Sigmoid colon (tissue), 7 donors: ENCODE measurements around the gene TRIM2. TPM values are rescaled to one million over a fixed set of nuclear protein-coding genes. Genes with fewer than 3 reads are reported as not detected.
A peak's percentile ranks its signal among the peaks of the same experiment; 100 is the strongest.

Experiments
- DNase-seq: peaks from one replicate; pipeline ENCODE4 v3.0.0-alpha.2; 2019
- H3K27ac ChIP-seq, 4 donors: fragments of 200-600 bp; sonication (generic); one replicate each; pipeline ENCODE4 v1.5.1; 2016 to 2019; ENCODE audit warnings: mild to moderate bottlenecking in 1 of 4
- H3K27me3 ChIP-seq, 3 donors: fragments of 200-600 bp; sonication (generic); one replicate each; pipeline ENCODE4 v1.5.1; 2019; ENCODE audit warnings: mild to moderate bottlenecking in 1 of 3
- H3K36me3 ChIP-seq, 4 donors: fragments of 200-600 bp; sonication (generic); one replicate each; pipeline ENCODE4 v1.5.1; 2016 to 2019
- H3K4me1 ChIP-seq, 4 donors: fragments of 200-600 bp; sonication (generic); one replicate each; pipeline ENCODE4 v1.5.1; 2017 to 2019
- H3K4me3 ChIP-seq, 4 donors: fragments of 200-600 bp; sonication (generic); one replicate each; pipeline ENCODE4 v1.5.1; 2017 to 2019; ENCODE audit warnings: mild to moderate bottlenecking in 2 of 4, moderate library complexity in 1 of 4
- H3K9me3 ChIP-seq, 4 donors: fragments of 200-600 bp in 3 of 4; sonication (generic) in 3 of 4; one replicate each; pipeline versions ENCODE4 v1.5.1 to v1.6.1; 2013 to 2019
- EP300 ChIP-seq, 4 donors: sonication (generic); formaldehyde crosslinking; IDR thresholded peaks; one replicate each; pipeline ENCODE4 v1.6.1; 2017; ENCODE audit warnings: antibody characterized with exemption in 4 of 4
- POLR2A ChIP-seq, 2 donors: fragments of 450-650 bp; IDR thresholded peaks; one replicate each; pipeline ENCODE4 v1.6.1; 2016; ENCODE audit warnings: antibody characterized with exemption in 2 of 2, mild to moderate bottlenecking in 2 of 2, moderate library complexity in 2 of 2
- POLR2AphosphoS5 ChIP-seq, 4 donors: sonication (generic); formaldehyde crosslinking; IDR thresholded peaks; one replicate each; pipeline ENCODE4 v1.6.1; 2017; ENCODE audit warnings: antibody characterized with exemption in 4 of 4
- WGBS, 2 donors: extraction: QIAGEN DNeasy Blood & Tissue Kit; methylation state at CpG; one replicate each; pipeline ENCODE4 v1.1.7; 2013; 5-methylcytosine and 5-hydroxymethylcytosine counted together
- intact Hi-C: fragments of 100-400 bp; cut with DNase I; formaldehyde crosslinking; loops from one replicate; pipeline ENCODE4 v1.15.1; 2023
- polyA plus RNA-seq, 3 donors: library from polyadenylated mRNA; stranded (reverse); fragments of 200-250 nt; gene quantifications; one replicate each; pipeline ENCODE4 v1.2.3, GENCODE V29; 2013
- total RNA-seq, 4 donors: library from RNA; depleted of rRNA; stranded (reverse); fragments of >200 nt; gene quantifications; one replicate each; pipeline ENCODE4 v1.1.0, GENCODE V29; 2016
- TF ChIP-seq, protein P1 (sequence below), 4 experiments: fragments of 450-650 bp in 3 of 4; fragments of 200-600 bp in 1 of 4; IDR thresholded peaks; one replicate each; pipeline ENCODE4 v1.5.1; 2016 to 2019; ENCODE audit warnings: antibody characterized with exemption in 4 of 4, mild to moderate bottlenecking in 3 of 4, moderate library complexity in 2 of 4
- donor health status: healthy with polysubstance abuse.
- donor health status: Bipolar disorder and iron deficiency.
- donor health status: healthy.

Gene TRIM2
- total and polyA plus RNA-seq, 7 donors = 19.8 to 51.7 (median 31.6) TPM

DNA sequence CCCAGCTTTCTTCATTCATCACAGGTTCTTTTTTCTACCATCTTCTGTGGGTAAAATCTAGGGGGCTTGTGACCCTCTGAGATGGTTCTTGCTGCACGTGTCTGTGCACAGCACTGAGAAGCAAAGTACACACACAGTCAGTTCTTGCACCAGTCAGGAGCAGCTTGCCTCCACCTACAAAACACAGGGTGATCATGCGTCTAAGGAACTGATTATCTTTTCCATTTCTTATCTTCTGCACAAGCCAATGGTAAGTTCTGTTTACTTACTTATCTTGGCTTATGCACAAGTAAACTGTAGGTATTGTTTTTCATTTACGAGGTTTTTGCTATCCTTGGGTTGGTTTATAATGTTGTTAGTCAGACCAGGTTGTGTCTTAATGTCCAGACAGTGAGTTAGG lies 40.7 kb downstream of the TRIM2 start:
- intact Hi-C loops = no loop called here
- Histone ChIP-seq H3K9me3 (no peaks in the 10 kb centered on the region), H3K4me3 (no peak overlapping the region), H3K27ac (no peak overlapping the region), H3K4me1 (peaks cover 0 to 33% (median 27%) of the 10 kb centered on the region in 4 donors), H3K36me3 (peaks cover 0 to 10% (median 0%) of the 10 kb centered on the region in 4 donors), H3K27me3 (no peaks in the 10 kb centered on the region)
- 19 to 74% methylated on average over 3 of the region's 3 CpGs for WGBS, 2 donors
- no peak for DNase-seq
- TF ChIP-seq POLR2AphosphoS5 (IDR thresholded peaks at IDR 0.05) = no peak
- no peak for TF ChIP-seq POLR2A (IDR thresholded peaks at IDR 0.05)
- TF ChIP-seq EP300 (IDR thresholded peaks at IDR 0.05) = no peak
- TF ChIP-seq, protein P1, sequence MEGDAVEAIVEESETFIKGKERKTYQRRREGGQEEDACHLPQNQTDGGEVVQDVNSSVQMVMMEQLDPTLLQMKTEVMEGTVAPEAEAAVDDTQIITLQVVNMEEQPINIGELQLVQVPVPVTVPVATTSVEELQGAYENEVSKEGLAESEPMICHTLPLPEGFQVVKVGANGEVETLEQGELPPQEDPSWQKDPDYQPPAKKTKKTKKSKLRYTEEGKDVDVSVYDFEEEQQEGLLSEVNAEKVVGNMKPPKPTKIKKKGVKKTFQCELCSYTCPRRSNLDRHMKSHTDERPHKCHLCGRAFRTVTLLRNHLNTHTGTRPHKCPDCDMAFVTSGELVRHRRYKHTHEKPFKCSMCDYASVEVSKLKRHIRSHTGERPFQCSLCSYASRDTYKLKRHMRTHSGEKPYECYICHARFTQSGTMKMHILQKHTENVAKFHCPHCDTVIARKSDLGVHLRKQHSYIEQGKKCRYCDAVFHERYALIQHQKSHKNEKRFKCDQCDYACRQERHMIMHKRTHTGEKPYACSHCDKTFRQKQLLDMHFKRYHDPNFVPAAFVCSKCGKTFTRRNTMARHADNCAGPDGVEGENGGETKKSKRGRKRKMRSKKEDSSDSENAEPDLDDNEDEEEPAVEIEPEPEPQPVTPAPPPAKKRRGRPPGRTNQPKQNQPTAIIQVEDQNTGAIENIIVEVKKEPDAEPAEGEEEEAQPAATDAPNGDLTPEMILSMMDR (IDR thresholded peaks at IDR 0.05) = no peak

DNA sequence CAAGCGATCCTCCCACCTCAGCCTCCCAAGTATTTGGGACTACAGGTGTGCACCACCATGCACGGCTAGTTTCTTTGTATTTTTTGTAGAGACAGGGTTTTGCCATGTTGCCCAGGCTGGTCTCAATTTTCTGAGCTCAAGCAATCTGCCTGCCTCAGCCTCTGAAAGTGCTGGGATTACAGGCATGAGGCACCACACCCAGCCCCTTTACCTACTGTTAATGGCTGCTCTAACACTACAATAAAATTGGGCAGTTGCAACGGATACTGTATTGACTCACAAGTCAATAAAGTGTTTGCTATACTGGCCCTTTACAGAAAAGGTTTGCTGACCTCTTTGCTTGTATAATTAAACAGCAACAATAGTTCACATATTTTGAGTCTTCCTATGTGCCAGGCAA lies 41.5 kb downstream of the TRIM2 start:
- Histone ChIP-seq H3K4me3 (no peak overlapping the region), H3K9me3 (no peaks in the 10 kb centered on the region), H3K4me1 (peaks cover 0 to 33% (median 28%) of the 10 kb centered on the region in 4 donors), H3K27ac (no peak overlapping the region), H3K27me3 (no peaks in the 10 kb centered on the region), H3K36me3 (peaks cover 0 to 2% (median 0%) of the 10 kb centered on the region in 4 donors)
- intact Hi-C loops = no loop called here
- no peak for DNase-seq
- 19 to 72% methylated on average over 3 of the region's 3 CpGs for WGBS, 2 donors
- TF ChIP-seq EP300 (IDR thresholded peaks at IDR 0.05) (no peak), POLR2A (IDR thresholded peaks at IDR 0.05) (no peak), POLR2AphosphoS5 (IDR thresholded peaks at IDR 0.05) (no peak)
- TF ChIP-seq, protein P1 (IDR thresholded peaks at IDR 0.05) = no peak

DNA sequence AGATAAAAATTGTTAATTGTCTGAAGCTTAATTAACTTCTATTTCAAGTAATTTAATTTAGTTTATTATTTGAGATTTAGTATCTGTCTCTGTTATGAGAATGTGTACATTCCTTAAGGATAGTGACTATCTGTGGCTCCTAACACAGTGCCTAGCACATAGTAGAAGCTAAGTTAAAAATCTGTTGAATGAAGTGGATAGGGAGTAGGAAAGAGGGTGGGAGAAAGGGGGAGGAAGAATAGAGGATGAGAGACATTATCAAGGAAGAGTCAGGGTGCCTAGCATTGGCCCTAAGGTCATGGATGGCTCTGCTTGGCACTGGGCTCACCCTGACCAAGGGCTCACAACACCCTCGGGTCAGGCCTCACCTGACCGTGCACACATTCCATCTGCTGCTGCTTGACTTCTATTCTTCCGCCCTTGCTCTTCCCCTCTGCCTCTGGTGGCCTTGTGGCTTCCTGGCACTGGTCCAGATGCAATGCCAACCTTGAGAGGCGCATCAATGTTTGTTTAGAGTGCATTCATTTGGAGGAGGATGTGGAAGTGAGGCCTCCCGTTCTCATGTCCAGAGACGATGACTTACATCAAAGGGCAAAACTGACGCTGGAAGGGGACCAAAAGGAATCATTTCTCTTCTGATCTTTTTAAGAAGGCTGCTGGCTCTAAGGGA lies 42.3 kb downstream of the TRIM2 start:
- Histone ChIP-seq H3K4me3 (no peak overlapping the region), H3K4me1 (peaks cover 0 to 30% (median 27%) of the 10 kb centered on the region in 4 donors), H3K27ac (no peak overlapping the region), H3K36me3 (no peaks in the 10 kb centered on the region), H3K9me3 (no peaks in the 10 kb centered on the region), H3K27me3 (no peaks in the 10 kb centered on the region)
- TF ChIP-seq EP300 (IDR thresholded peaks at IDR 0.05) = no peak
- TF ChIP-seq, protein P1 (IDR thresholded peaks at IDR 0.05) = no peak
- TF ChIP-seq POLR2A (IDR thresholded peaks at IDR 0.05) = no peak
- no peak for TF ChIP-seq POLR2AphosphoS5 (IDR thresholded peaks at IDR 0.05)
- WGBS, 2 donors = 14 to 67% methylated on average over 7 of the region's 7 CpGs
- DNase-seq = no peak
- intact Hi-C loops = no loop called here

DNA sequence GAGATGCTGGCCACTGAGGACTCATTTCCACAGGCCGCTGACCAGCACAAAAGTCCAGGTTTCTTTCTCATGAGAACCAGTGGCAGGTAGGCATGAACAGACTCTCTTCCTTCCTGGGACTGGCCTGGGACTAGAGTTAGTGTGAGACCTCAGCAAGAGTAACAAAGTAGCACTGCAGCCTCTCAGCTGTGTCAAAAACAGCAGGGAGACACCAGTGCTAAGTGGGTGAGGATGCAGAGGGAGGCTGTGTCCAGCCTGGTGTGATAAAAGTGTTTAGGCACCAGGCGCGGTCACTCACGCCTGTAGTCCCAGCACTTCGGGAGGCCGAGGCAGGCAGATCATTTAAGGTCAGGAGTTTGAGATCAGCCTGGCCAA lies 42.9 kb downstream of the TRIM2 start:
- 59 to 81% methylated on average over 6 of the region's 6 CpGs for WGBS, 2 donors
- Histone ChIP-seq H3K4me1 (peaks cover 0 to 25% (median 22%) of the 10 kb centered on the region in 4 donors), H3K27ac (no peak overlapping the region), H3K27me3 (no peaks in the 10 kb centered on the region), H3K4me3 (no peak overlapping the region), H3K9me3 (no peaks in the 10 kb centered on the region), H3K36me3 (no peaks in the 10 kb centered on the region)
- TF ChIP-seq POLR2A (IDR thresholded peaks at IDR 0.05) = no peak
- no peak for TF ChIP-seq POLR2AphosphoS5 (IDR thresholded peaks at IDR 0.05)
- TF ChIP-seq EP300 (IDR thresholded peaks at IDR 0.05) = no peak
- DNase-seq = no peak
- intact Hi-C loops = no loop called here

DNA sequence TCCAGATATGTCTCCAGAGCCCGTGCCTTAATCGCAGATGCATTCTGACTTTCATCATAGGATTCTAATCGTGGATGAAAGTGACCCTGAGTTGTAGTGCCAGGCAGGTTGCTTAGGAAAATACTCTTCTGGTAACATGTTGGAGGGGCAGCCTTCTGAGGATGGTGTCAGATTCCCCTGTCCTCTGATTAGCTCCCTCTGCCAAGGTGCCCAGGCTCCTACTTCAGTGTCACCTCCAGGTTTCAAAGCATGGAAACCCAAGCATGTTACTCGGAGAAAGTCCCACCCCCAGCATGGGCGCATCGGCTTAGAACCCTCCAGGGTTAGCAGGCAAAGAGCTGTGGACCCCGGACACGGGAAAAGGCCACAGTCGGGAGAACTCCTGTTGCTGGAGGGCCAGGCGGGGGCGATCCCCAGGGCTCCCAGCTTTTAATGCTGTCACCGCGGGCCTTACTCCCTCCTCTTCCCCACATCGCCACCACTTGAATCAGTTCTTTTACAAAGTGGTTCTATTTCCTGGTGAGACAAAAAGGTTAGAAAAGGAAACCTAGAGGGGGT lies 44.5 kb downstream of the TRIM2 start:
- H3K4me1 ChIP-seq = peaks cover 0 to 18% (median 10%) of the 10 kb centered on the region in 4 donors
- peak overlapping the region; percentile 66 to 76 (median 73) for H3K27ac ChIP-seq
- intact Hi-C loops = no loop called here
- TF ChIP-seq, protein P1 (IDR thresholded peaks at IDR 0.05) = no peak
- TF ChIP-seq EP300 (IDR thresholded peaks at IDR 0.05) = no peak
- TF ChIP-seq POLR2A (IDR thresholded peaks at IDR 0.05) = no peak
- TF ChIP-seq POLR2AphosphoS5 (IDR thresholded peaks at IDR 0.05) = no peak
- H3K36me3 ChIP-seq = no peaks in the 10 kb centered on the region
- no peak for DNase-seq
- H3K4me3 ChIP-seq = peak overlapping the region; percentile 40 to 58 (median 51)
- H3K9me3 ChIP-seq = no peaks in the 10 kb centered on the region
- 9 to 19% methylated on average over 14 of the region's 14 CpGs for WGBS, 2 donors
- H3K27me3 ChIP-seq = no peaks in the 10 kb centered on the region
